HG03558 (cell line): ENCODE results near the gene NEK3.
"Not testable (repeated sequence)": the region's sequence is repeated elsewhere in the genome, so short reads cannot be mapped to it uniquely, and the experiment has no call there.

ENCODE experiments used
- ATAC-seq: cut with Tn5 transposase; IDR thresholded peaks from one replicate; pipeline ENCODE4 v1.9.1; 2021; ENCODE audit warnings: moderate number of reproducible peaks; ENCODE audit not compliant: unreplicated experiment; ENCODE audit errors: extremely low read depth

NEK3 gene

GRCh38 chr13:52127378-52127777 is 32.0 kb downstream of the NEK3 start:
- ATAC-seq, result no peak

- ATAC-seq, result no peak
Observed at GRCh38 chr13:52125547-52125946, 33.9 kb downstream of the NEK3 start.

GRCh38 chr13:52118595-52118994 is 40.8 kb downstream of the NEK3 start:
- no peak for ATAC-seq

- no peak for ATAC-seq
Observed at GRCh38 chr13:52118095-52118494, 41.3 kb downstream of the NEK3 start.

- ATAC-seq, result no peak
Observed at GRCh38 chr13:52112591-52112990, 46.8 kb downstream of the NEK3 start.

- ATAC-seq, result no peak
Observed at GRCh38 chr13:52109116-52109670, 50.2 kb downstream of the NEK3 start.

GRCh38 chr13:52105841-52106240 is 53.6 kb downstream of the NEK3 start:
- no peak for ATAC-seq

- ATAC-seq, result no peak
Observed at GRCh38 chr13:52104624-52105023, 54.8 kb downstream of the NEK3 start.

GRCh38 chr13:52103386-52103785 is 56.0 kb downstream of the NEK3 start:
- ATAC-seq, result no peak

GRCh38 chr13:52102423-52102822 is 57.0 kb downstream of the NEK3 start:
- not testable (repeated sequence) for ATAC-seq

- ATAC-seq, result no peak
Observed at GRCh38 chr13:52097197-52097596, 62.2 kb downstream of the NEK3 start.

- no peak for ATAC-seq
Observed at GRCh38 chr13:52096748-52097147, 62.6 kb downstream of the NEK3 start.

GRCh38 chr13:52096062-52096461 is 63.3 kb downstream of the NEK3 start:
- no peak for ATAC-seq

- no peak for ATAC-seq
Observed at GRCh38 chr13:52092087-52092486, 67.3 kb downstream of the NEK3 start.

- no peak for ATAC-seq
Observed at GRCh38 chr13:52091473-52091872, 67.9 kb downstream of the NEK3 start.

GRCh38 chr13:52085421-52085820 is 74.0 kb downstream of the NEK3 start:
- ATAC-seq, result no peak

GRCh38 chr13:52084981-52085380 is 74.4 kb downstream of the NEK3 start:
- not testable (repeated sequence) for ATAC-seq
